Body of pancreas (tissue), 4 donors: ENCODE data around the gene KAT7. TPM values are rescaled to one million over a fixed set of nuclear protein-coding genes. Genes with fewer than 3 reads are reported as not detected.

ENCODE experiments used
- ATAC-seq: fragments of 150-250 bp; one replicate; pipeline ENCODE4 v1.9.1; 2016
- DNase-seq, 4 donors: peaks; one replicate each; pipeline ENCODE4 v3.0.0-alpha.2; 2019
- H3K27ac ChIP-seq, 4 donors: fragments of 200-600 bp; sonication (generic); 1 replicate in 3 of 4; 2 replicates in 1 of 4; pipeline versions ENCODE4 v1.5.1 to v1.6.1; 2016 to 2019; ENCODE audit warnings: mild to moderate bottlenecking in 1 of 4, mixed read lengths in 1 of 4, moderate library complexity in 1 of 4
- H3K27me3 ChIP-seq, 2 donors: fragments of 200-600 bp; sonication (generic); one replicate each; pipeline ENCODE4 v1.6.0; 2016; ENCODE audit warnings: mild to moderate bottlenecking in 1 of 2
- H3K36me3 ChIP-seq, 2 donors: fragments of 200-600 bp; sonication (generic); replicated peaks in 1 of 2; 2 replicates each; pipeline ENCODE4 v1.5.1; 2016; ENCODE audit warnings: low read depth in 2 of 2; ENCODE audit not compliant: insufficient read depth in 1 of 2
- H3K4me1 ChIP-seq: fragments of 200-600 bp; sonication (generic); one replicate; pipeline ENCODE4 v1.6.0; 2016
- H3K4me3 ChIP-seq, 2 donors: fragments of 200-600 bp; sonication (generic); 1 replicate in 1 of 2; 2 replicates in 1 of 2; pipeline ENCODE4 v1.5.1; 2016 to 2019
- H3K9me3 ChIP-seq, 3 donors: fragments of 200-600 bp; sonication (generic); 1 replicate in 2 of 3; 2 replicates in 1 of 3; pipeline ENCODE4 v1.5.1; 2016
- POLR2A ChIP-seq, 3 donors: fragments of 450-650 bp; IDR thresholded peaks; one replicate each; pipeline ENCODE4 v1.6.1; 2016; ENCODE audit warnings: antibody characterized with exemption in 3 of 3, mild to moderate bottlenecking in 2 of 3
- WGBS, 2 donors: methylation state at CpG; one replicate each; pipeline ENCODE4 v1.1.5; 2017; 5-methylcytosine and 5-hydroxymethylcytosine counted together
- intact Hi-C: fragments of 100-400 bp; cut with DNase I; formaldehyde crosslinking; loops from one replicate; pipeline ENCODE4 v1.15.1; 2023
- total RNA-seq, 2 donors: library from RNA; depleted of rRNA; stranded (reverse); fragments of >200 nt; gene quantifications; one replicate each; pipeline ENCODE4 v1.1.0, GENCODE V29; 2016
- TF ChIP-seq, protein P1 (sequence below), 7 experiments: fragments of 450-650 bp in 4 of 7; fragments of 200-600 bp in 3 of 7; sonication (generic) in 3 of 7; IDR thresholded peaks; one replicate each; pipeline ENCODE4 v1.5.1; 2016 to 2019; ENCODE audit warnings: antibody characterized with exemption in 7 of 7

KAT7 gene
- total RNA-seq, 2 donors from 2014 or later, result 7.3 to 16.5 TPM

DNA sequence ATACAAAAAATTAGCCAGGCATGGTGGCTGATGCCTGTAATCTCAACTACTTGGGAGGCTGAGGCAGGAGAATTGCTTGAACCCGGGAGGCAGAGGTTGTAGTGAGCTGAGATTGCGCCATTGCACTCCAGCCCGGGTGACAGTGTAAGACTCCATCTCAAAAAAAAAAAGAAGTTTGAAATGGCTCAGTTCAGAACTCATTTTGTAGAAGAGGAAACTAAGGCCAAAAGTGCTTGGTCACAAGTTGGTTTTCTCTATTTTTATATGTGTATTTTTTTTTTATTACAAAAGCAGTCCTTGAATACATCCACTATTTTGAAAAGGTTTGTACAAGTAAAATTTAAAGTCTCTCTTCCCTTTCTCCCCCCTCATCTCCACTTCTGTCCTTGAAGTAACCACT lies 53.9 kb downstream of the KAT7 start:
- Histone ChIP-seq H3K4me3 (no peak overlapping the region), H3K9me3 (no peaks in the 10 kb centered on the region), H3K36me3 (no peaks in the 10 kb centered on the region), H3K4me1 (no peaks in the 10 kb centered on the region), H3K27ac (no peak overlapping the region), H3K27me3 (no peaks in the 10 kb centered on the region)
- 73 to 84% methylated on average over 3 of the region's 3 CpGs for WGBS, 2 donors
- ATAC-seq (no peak), DNase-seq (no peak)
- TF ChIP-seq, protein P1, sequence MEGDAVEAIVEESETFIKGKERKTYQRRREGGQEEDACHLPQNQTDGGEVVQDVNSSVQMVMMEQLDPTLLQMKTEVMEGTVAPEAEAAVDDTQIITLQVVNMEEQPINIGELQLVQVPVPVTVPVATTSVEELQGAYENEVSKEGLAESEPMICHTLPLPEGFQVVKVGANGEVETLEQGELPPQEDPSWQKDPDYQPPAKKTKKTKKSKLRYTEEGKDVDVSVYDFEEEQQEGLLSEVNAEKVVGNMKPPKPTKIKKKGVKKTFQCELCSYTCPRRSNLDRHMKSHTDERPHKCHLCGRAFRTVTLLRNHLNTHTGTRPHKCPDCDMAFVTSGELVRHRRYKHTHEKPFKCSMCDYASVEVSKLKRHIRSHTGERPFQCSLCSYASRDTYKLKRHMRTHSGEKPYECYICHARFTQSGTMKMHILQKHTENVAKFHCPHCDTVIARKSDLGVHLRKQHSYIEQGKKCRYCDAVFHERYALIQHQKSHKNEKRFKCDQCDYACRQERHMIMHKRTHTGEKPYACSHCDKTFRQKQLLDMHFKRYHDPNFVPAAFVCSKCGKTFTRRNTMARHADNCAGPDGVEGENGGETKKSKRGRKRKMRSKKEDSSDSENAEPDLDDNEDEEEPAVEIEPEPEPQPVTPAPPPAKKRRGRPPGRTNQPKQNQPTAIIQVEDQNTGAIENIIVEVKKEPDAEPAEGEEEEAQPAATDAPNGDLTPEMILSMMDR (IDR thresholded peaks at IDR 0.05), result no peak
- no peak for TF ChIP-seq POLR2A (IDR thresholded peaks at IDR 0.05)
- intact Hi-C loops, result no loop called here

DNA sequence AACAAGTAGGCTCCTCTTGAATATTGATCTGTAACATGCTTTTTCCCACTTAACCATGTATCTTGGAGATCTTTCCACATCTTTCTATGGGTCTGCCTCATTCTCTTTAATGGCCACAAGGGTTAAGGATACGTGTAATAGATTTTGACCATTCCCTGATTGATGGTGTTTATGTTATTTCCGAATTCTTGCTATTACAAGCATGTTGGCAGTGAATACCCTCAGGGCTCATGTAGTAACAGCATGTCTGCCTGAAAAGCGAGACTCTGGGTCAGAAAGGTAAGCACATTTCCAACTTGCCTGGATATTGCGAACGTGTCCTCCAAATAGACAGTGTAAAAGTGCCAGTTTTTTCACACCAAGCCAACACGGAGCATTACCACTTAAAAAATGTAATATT lies 54.4 kb downstream of the KAT7 start:
- no peak for ATAC-seq
- DNase-seq, result no peak
- Histone ChIP-seq H3K4me1 (no peaks in the 10 kb centered on the region), H3K27ac (no peak overlapping the region), H3K27me3 (no peaks in the 10 kb centered on the region), H3K36me3 (no peaks in the 10 kb centered on the region), H3K9me3 (no peaks in the 10 kb centered on the region), H3K4me3 (no peak overlapping the region)
- TF ChIP-seq POLR2A (IDR thresholded peaks at IDR 0.05), result no peak
- TF ChIP-seq, protein P1 (IDR thresholded peaks at IDR 0.05), result no peak
- intact Hi-C loops, result no loop called here
- 77 to 85% methylated on average over 6 of the region's 6 CpGs for WGBS, 2 donors

DNA sequence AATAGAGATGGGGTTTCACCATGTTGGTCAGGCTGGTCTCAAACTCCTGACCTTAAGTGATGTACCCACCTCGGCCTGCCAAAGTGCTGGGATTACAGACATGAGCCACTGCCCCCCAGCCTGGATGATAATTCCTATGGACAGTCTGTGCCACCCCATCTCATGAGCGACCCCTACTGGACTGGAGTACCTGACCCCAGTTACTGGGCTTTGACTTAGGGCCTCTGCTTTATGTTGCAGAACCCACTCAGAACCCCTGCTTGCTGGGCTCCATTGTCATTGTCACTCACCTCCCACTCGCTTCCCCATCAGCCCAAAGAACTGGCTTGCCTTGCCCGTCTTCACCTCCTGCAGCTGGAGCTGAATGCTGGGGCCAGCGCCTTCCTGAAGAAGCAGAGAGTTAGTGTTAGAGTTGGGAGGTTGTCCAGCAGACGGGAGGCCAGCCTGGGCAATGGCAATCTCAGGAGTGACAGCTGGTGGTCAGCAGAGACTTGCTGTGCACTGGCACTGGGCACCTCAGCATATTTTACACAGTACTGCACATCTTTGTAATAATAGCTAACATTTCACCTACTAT lies 55.4 kb downstream of the KAT7 start:
- intact Hi-C loops, result no loop called here
- no peak for ATAC-seq
- H3K27ac ChIP-seq, result no peak overlapping the region
- WGBS, 2 donors, result 89 to 95% methylated on average over 6 of the region's 6 CpGs
- H3K27me3 ChIP-seq, result no peaks in the 10 kb centered on the region
- no peak for DNase-seq
- TF ChIP-seq POLR2A (IDR thresholded peaks at IDR 0.05), result no peak
- TF ChIP-seq, protein P1 (IDR thresholded peaks at IDR 0.05), result peak in 3 of 7 experiments; percentile 14 to 19 (median 19)
- no peaks in the 10 kb centered on the region for H3K9me3 ChIP-seq
- no peaks in the 10 kb centered on the region for H3K4me1 ChIP-seq
- H3K36me3 ChIP-seq, result no peaks in the 10 kb centered on the region
- H3K4me3 ChIP-seq, result no peak overlapping the region

DNA sequence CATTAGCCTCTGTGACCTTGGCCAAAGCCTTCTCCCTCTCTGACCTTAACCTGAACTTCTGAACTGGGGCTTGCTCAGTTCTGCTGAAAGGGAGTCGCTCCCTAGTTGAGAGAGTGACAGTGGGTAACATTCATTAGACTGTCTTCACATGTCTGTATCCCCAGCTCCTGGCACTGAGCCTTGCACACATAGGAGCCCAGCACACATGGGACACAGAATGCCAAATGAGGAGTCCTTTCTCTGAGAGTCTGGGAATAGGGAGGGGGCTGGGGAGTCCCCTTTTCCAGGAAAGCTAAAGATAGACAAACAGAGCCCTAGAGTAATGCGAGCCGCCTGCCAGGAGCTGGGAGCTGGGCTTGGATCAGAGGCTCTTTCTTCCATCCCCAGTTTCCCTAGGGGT lies 56.8 kb downstream of the KAT7 start:
- ATAC-seq (peak; percentile 38), DNase-seq (peak in 1 of 4 donors; percentile 11)
- Histone ChIP-seq H3K27me3 (no peaks in the 10 kb centered on the region), H3K4me3 (no peak overlapping the region), H3K9me3 (no peaks in the 10 kb centered on the region), H3K36me3 (no peaks in the 10 kb centered on the region), H3K27ac (no peak overlapping the region), H3K4me1 (no peaks in the 10 kb centered on the region)
- intact Hi-C loops, result no loop called here
- TF ChIP-seq POLR2A (IDR thresholded peaks at IDR 0.05), result no peak
- TF ChIP-seq, protein P1 (IDR thresholded peaks at IDR 0.05), result no peak
- 50 to 76% methylated on average over 1 to 3 of the region's 3 CpGs for WGBS, 2 donors
